ENCODE data around the gene EFCAB13. TPM values are rescaled to one million over a fixed set of nuclear protein-coding genes. Genes with fewer than 3 reads are reported as not detected.
"Not testable (repeated sequence)": the region's sequence is repeated elsewhere in the genome, so short reads cannot be mapped to it uniquely, and the experiment has no call there.

The EFCAB13 gene
- total and polyA plus RNA-seq, 12 donors, result 1.1 to 7.5 (median 3.4) TPM

DNA sequence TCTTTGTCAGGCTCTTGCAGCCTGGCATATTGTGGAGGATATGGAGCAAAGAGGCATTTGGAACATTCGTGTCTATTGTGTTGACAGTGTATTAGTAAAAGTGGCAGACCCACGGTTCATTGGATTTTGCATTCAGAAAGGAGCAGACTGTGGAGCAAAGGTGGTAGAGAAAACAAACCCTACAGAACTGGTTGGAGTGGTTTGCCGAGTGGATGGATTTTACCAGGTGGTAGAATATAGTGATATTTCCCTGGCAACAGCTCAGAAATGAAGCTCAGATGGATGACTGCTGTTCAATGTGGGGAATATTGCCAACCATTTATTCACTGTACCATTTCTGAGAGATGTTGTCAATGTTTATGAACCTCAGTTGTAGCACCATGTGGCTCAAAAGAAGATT is 44.5 kb downstream of the EFCAB13 start:
- H3K27me3 ChIP-seq, result no peaks in the 10 kb centered on the region
- H3K4me3 ChIP-seq, result no peak overlapping the region
- H3K9me3 ChIP-seq (replicated peaks in 1 of 3), result peaks cover 0 to 10% (median 0%) of the 10 kb centered on the region in 3 donors
- 81 to 90% (median 83%) methylated on average over 3 of the region's 3 CpGs for WGBS, 4 donors
- no peaks in the 10 kb centered on the region for H3K4me1 ChIP-seq (replicated peaks in 1 of 2)
- no peaks in the 10 kb centered on the region for H3K36me3 ChIP-seq (replicated peaks in 1 of 2)
- TF ChIP-seq POLR2A (IDR thresholded peaks at IDR 0.05), result no peak
- TF ChIP-seq, protein P1, sequence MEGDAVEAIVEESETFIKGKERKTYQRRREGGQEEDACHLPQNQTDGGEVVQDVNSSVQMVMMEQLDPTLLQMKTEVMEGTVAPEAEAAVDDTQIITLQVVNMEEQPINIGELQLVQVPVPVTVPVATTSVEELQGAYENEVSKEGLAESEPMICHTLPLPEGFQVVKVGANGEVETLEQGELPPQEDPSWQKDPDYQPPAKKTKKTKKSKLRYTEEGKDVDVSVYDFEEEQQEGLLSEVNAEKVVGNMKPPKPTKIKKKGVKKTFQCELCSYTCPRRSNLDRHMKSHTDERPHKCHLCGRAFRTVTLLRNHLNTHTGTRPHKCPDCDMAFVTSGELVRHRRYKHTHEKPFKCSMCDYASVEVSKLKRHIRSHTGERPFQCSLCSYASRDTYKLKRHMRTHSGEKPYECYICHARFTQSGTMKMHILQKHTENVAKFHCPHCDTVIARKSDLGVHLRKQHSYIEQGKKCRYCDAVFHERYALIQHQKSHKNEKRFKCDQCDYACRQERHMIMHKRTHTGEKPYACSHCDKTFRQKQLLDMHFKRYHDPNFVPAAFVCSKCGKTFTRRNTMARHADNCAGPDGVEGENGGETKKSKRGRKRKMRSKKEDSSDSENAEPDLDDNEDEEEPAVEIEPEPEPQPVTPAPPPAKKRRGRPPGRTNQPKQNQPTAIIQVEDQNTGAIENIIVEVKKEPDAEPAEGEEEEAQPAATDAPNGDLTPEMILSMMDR (IDR thresholded peaks at IDR 0.05), result no peak
- DNase-seq, result no peak
- intact Hi-C loops (cut with DNase I), result no loop called here
- H3K27ac ChIP-seq, result no peak overlapping the region

DNA sequence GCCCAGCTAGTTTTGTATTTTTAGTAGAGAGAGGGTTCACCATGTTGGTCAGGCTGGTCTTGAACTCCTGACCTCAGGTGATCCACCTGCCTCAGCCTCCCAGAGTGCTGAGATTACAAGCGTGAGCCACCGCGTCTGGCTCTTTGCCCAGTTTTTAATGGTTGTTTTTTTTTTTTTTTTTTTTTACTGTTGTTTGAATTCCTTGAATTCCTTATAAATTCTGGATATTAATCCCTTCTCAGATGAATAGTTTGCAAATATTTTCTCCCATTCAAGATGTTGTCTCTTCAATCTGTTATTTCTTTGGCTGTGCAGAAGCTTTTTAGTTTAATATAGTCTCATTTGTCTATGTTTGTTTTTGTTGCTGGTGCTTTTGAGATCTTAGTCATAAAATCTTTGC is 47.1 kb downstream of the EFCAB13 start:
- H3K27ac ChIP-seq; intact Hi-C loops (cut with DNase I); DNase-seq; H3K27me3 ChIP-seq; H3K9me3 ChIP-seq (replicated peaks in 1 of 3); H3K36me3 ChIP-seq (replicated peaks in 1 of 2); H3K4me3 ChIP-seq; H3K4me1 ChIP-seq (replicated peaks in 1 of 2): not testable (repeated sequence)
- WGBS, 4 donors, result 64 to 86% (median 75%) methylated on average over 3 of the region's 3 CpGs

DNA sequence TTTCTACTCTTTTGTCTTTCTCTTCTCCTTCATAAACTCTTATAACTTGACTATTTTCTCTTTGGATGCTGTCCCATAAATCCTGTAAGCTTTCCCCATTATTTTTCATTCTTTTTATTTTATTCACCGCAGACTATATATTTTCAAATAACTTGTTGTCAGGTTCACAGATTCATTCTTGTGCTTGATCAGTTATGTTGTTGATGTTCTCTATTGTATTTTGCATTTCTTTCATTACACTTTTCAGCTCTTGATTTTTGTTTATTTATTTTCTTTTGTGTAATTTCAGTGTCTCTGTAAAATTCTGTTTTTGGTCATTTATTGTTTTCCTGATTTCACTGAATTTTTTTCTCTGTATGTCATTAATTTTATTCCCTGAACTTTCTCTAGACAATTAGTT is 49.2 kb downstream of the EFCAB13 start:
- DNase-seq, result no peak
- H3K9me3 ChIP-seq (replicated peaks in 1 of 3), result peaks cover 0 to 10% (median 0%) of the 10 kb centered on the region in 3 donors
- no peaks in the 10 kb centered on the region for H3K4me1 ChIP-seq (replicated peaks in 1 of 2)
- no peak overlapping the region for H3K27ac ChIP-seq
- TF ChIP-seq POLR2A (IDR thresholded peaks at IDR 0.05), result no peak
- TF ChIP-seq, protein P1 (IDR thresholded peaks at IDR 0.05), result no peak
- WGBS, 4 donors, result 96 to 98% (median 97%) methylated on average over 1 of the region's 1 CpG
- no peak overlapping the region for H3K4me3 ChIP-seq
- no peaks in the 10 kb centered on the region for H3K27me3 ChIP-seq
- H3K36me3 ChIP-seq (replicated peaks in 1 of 2), result no peaks in the 10 kb centered on the region
- intact Hi-C loops (cut with DNase I), result no loop called here

DNA sequence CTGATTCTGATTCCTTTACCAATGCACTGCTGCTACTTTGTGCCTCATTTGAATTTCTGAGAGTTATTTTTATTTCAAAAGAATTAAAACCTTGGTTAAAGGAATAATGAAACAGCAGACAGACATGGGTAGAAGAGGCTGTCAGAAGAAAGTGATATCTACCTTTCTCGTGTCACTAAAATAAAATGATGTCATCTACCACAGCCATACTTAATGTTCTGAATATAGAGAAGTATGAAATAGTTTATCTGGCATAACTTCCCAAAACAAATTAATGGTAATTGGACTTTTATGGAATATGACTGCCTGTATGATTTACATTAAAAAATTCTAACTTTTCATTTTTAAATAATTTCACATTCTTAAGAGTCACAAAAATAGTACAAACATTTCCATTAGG is 52.5 kb downstream of the EFCAB13 start:
- Histone ChIP-seq H3K27me3 (no peaks in the 10 kb centered on the region), H3K9me3 (replicated peaks in 1 of 3) (peaks cover 0 to 10% (median 0%) of the 10 kb centered on the region in 3 donors), H3K4me3 (no peak overlapping the region), H3K4me1 (replicated peaks in 1 of 2) (no peaks in the 10 kb centered on the region), H3K36me3 (replicated peaks in 1 of 2) (no peaks in the 10 kb centered on the region), H3K27ac (no peak overlapping the region)
- no peak for TF ChIP-seq POLR2A (IDR thresholded peaks at IDR 0.05)
- TF ChIP-seq, protein P1 (IDR thresholded peaks at IDR 0.05), result no peak
- intact Hi-C loops (cut with DNase I), result no loop called here
- WGBS, 4 donors, result 85 to 98% (median 95%) methylated on average over 1 of the region's 1 CpG
- DNase-seq, result no peak

DNA sequence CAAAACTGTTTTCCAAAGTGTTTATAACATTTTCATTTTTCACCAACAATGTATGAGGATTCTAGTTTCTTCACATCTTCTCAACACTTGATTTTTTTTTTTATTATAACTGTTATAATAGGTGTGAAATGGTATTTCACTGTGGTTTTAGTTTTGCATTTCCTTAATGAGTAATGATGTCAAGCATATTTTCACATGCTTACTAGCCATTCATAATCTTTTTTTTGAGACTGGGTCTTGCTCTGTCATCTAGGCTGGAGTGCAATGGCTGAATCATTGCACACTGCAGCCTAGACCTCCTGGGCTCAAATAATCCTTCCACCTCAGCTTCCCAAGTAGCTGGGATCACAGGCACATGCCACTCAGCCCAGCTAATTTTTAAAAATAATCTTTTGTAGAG is 65.1 kb downstream of the EFCAB13 start:
- TF ChIP-seq, protein P1 (IDR thresholded peaks at IDR 0.05), result no peak
- TF ChIP-seq POLR2A (IDR thresholded peaks at IDR 0.05), result no peak
- no peaks in the 10 kb centered on the region for H3K27me3 ChIP-seq
- no peaks in the 10 kb centered on the region for H3K36me3 ChIP-seq (replicated peaks in 1 of 2)
- no peak overlapping the region for H3K4me3 ChIP-seq
- no peaks in the 10 kb centered on the region for H3K9me3 ChIP-seq (replicated peaks in 1 of 3)
- H3K27ac ChIP-seq, result no peak overlapping the region
- intact Hi-C loops (cut with DNase I), result no loop called here
- no peak for DNase-seq
- no peaks in the 10 kb centered on the region for H3K4me1 ChIP-seq (replicated peaks in 1 of 2)

DNA sequence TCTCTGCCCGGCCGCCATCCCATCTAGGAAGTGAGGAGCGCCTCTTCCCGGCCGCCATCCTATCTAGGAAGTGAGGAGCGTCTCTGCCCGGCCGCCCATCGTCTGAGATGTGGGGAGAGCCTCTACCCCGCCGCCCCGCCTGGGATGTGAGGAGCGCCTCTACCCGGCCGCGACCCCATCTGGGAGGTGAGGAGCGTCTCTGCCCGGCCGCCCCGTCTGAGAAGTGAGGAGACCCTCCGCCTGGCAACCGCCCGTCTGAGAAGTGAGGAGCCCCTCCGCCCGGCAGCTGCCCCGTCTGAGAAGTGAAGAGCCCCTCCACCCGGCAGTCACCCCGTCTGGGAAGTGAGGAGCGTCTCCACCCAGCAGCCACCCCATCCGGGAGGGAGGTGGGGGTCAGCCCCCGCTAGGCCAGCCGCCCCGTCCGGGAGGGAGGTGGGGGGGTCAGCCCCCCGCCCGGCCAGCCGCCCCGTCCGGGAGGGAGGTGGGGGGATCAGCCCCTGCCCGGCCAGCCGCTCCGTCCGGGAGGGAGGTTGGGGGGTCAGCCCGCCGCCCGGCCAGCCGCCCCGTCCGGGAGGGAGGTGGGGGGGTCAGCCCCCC is 73.9 kb downstream of the EFCAB13 start:
- 96 to 97% methylated on average over 37 to 48 of the region's 49 CpGs; no CpG with 5 or more reads in 2 of the 4 donors for WGBS, 4 donors
- not testable (repeated sequence) for H3K9me3 ChIP-seq (replicated peaks in 1 of 3); H3K27ac ChIP-seq

More for the DNA sequence above, 73.9 kb downstream of the EFCAB13 start:
- H3K36me3 ChIP-seq (replicated peaks in 1 of 2); intact Hi-C loops (cut with DNase I); H3K4me1 ChIP-seq (replicated peaks in 1 of 2); H3K4me3 ChIP-seq; DNase-seq; H3K27me3 ChIP-seq: not testable (repeated sequence)

Data from adrenal gland (tissue), 12 donors.